AG04450 (cell line): ENCODE measurements around the gene VIPR1. TPM values are rescaled to one million over a fixed set of nuclear protein-coding genes. Genes with fewer than 3 reads are reported as not detected.

ENCODE experiments used
- CTCF ChIA-PET: fragments of 300-600, 350-600 bp; formaldehyde crosslinking; extraction: SDS; loops from one replicate; lab custom pipeline; 2022; ENCODE audit warnings: antibody characterized with exemption, inconsistent platforms; lab: Charles Lee
- POLR2A ChIA-PET: fragments of 350-600 bp; formaldehyde crosslinking; extraction: SDS; loops from one replicate; lab custom pipeline; 2021; ENCODE audit warnings: antibody characterized with exemption, inconsistent platforms; lab: Yijun Ruan, JAX
- DNase-seq: peaks from one replicate; pipeline ENCODE4 v3.0.0-alpha.2; 2011; ENCODE audit warnings: low read depth, low spot score
- H3K27ac ChIP-seq: one replicate; pipeline ENCODE4 v1.5.1; 2012; ENCODE audit warnings: low read depth, low read length, control low read depth
- H3K27me3 ChIP-seq: one replicate; pipeline ENCODE4 v1.6.0; 2012; ENCODE audit warnings: low read length; ENCODE audit not compliant: control insufficient read depth, insufficient read depth
- H3K4me3 ChIP-seq: 2 replicates; pipeline ENCODE4 v1.5.1; 2011; ENCODE audit warnings: mild to moderate bottlenecking, low read depth, low read length, control low read depth
- H3K9me3 ChIP-seq: 2 replicates; pipeline ENCODE4 v1.5.1; 2012; ENCODE audit warnings: low read length; ENCODE audit not compliant: control insufficient read depth, insufficient read depth
- polyA plus RNA-seq: library from polyadenylated mRNA; depleted of rRNA; stranded (reverse); fragments of >200 nt; gene quantifications from 2 replicates; pipeline ENCODE4 v1.2.3, GENCODE V29; 2011
- TF ChIP-seq, protein P1 (sequence below): IDR thresholded peaks from 2 replicates; pipeline ENCODE4 v1.5.1; 2011; ENCODE audit warnings: low read depth, low read length, control low read depth, inconsistent platforms

Gene VIPR1
- polyA plus RNA-seq, 1 experiment: not detected

DNA sequence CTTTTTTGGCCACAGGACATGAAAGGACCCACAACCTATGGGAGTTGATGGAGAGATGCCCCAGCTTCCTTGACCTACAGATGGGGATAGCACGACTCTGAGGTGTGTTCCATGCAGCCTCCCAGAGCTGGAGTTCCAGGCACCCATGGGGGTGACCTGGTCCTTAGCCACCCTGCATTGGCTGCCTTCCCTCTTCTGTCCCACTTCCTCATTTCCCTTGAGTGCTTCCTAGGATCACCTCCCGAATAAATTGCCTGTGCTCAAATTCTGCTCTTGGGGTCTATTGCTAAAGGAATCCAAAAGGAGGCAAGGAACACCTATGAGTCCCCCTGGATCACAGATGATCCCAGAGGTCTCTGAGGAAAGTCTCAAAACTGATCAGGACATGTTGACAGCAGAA, 24.7 kb upstream of the VIPR1 start:
- TF ChIP-seq, protein P1, sequence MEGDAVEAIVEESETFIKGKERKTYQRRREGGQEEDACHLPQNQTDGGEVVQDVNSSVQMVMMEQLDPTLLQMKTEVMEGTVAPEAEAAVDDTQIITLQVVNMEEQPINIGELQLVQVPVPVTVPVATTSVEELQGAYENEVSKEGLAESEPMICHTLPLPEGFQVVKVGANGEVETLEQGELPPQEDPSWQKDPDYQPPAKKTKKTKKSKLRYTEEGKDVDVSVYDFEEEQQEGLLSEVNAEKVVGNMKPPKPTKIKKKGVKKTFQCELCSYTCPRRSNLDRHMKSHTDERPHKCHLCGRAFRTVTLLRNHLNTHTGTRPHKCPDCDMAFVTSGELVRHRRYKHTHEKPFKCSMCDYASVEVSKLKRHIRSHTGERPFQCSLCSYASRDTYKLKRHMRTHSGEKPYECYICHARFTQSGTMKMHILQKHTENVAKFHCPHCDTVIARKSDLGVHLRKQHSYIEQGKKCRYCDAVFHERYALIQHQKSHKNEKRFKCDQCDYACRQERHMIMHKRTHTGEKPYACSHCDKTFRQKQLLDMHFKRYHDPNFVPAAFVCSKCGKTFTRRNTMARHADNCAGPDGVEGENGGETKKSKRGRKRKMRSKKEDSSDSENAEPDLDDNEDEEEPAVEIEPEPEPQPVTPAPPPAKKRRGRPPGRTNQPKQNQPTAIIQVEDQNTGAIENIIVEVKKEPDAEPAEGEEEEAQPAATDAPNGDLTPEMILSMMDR: no peak
- Histone ChIP-seq H3K27ac (no peak overlapping the region), H3K27me3 (no peaks in the 10 kb centered on the region), H3K9me3 (no peaks in the 10 kb centered on the region), H3K4me3 (no peak overlapping the region)
- POLR2A ChIA-PET: no interaction called here
- CTCF ChIA-PET: interaction anchor here (1.4 kb wide), 1 partner anchor 248 kb away, joined by 3 read pairs; no protein-coding TSS in a partner anchor
- DNase-seq: no peak

DNA sequence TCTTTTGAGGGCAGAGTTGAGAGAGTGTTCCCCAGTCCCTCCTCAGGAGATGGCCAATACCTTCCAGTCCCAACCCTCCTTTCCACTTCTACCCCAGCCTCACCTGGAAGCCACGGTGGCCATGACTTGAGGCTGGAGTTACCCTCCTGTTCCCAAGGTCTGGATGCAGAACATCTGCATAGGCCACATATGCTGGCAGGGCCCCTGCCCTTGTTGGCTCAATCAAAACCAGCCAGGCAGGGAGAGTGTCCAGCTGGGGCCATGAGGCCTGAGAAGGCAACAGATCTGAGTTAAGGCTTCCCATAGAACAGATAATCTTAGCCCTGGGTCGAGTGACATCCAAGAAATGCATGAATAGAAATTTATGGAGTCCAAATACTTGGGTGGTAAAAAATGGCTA, 23.6 kb upstream of the VIPR1 start:
- ChIA-PET POLR2A (no interaction called here), CTCF (no interaction called here)
- DNase-seq: no peak
- Histone ChIP-seq H3K9me3 (no peaks in the 10 kb centered on the region), H3K27me3 (no peaks in the 10 kb centered on the region), H3K27ac (no peak overlapping the region), H3K4me3 (no peak overlapping the region)
- TF ChIP-seq, protein P1: no peak

DNA sequence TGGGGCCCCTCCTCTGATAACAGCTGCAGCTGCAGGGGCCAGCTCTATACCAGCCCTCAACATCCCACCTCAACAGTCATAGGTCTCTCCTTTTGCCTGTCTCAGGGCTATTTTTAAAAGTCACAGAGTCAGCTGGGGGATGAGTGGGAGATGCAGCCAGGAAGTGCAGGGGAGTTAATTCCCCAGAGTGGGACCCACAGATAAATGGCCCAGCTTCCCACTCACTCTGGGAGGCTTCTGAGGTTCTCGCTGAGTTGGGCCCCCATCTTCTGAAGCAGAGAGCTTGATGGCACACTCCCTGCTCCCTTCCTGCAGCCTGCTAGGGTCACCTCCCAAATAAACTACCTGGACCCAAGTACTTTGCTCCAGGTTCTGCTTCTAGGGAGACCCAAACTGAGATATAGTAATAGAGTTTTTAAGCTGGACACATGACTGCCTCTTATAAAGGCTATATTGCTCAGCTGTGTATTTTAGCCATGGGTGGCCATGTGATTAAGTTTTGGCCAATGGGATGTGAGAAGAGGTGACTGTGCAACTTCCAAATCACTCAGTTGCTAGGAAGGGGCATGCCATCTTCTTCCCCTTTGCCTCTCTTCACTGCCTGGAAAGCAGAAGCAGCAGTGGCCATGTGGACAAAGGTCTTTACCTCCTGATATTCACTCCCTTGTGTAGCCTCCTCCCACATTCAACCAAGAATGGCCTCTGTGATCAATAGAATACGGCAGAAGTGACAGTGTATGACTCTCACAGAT, 15.5 kb upstream of the VIPR1 start:
- DNase-seq: no peak
- no peak overlapping the region for H3K27ac ChIP-seq
- no peak overlapping the region for H3K4me3 ChIP-seq
- POLR2A ChIA-PET: no interaction called here
- no peaks in the 10 kb centered on the region for H3K27me3 ChIP-seq
- TF ChIP-seq, protein P1: no peak
- CTCF ChIA-PET: no interaction called here
- no peaks in the 10 kb centered on the region for H3K9me3 ChIP-seq

DNA sequence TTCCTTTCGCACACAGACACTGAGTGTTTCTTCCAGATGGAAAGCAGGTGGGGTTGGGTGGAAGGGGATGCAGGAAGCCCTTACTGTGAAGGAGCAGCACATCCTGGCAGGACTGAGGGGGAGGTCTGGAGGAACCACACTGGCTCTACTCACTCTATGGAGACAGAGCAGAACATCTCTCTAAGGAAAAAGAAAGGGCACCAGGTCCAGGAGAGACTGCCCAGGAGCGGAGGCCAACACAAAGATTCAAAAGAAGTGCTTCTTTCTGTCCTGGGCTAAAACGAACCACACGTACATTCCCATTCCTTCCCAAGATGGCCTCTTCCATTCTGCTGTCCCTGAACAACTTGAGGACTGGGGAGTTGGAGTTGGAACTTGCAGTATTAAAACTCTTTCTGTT, 13.8 kb upstream of the VIPR1 start:
- CTCF ChIA-PET: no interaction called here
- no peaks in the 10 kb centered on the region for H3K27me3 ChIP-seq
- POLR2A ChIA-PET: no interaction called here
- TF ChIP-seq, protein P1: no peak
- H3K27ac ChIP-seq: no peak overlapping the region
- no peaks in the 10 kb centered on the region for H3K9me3 ChIP-seq
- DNase-seq: no peak
- no peak overlapping the region for H3K4me3 ChIP-seq

DNA sequence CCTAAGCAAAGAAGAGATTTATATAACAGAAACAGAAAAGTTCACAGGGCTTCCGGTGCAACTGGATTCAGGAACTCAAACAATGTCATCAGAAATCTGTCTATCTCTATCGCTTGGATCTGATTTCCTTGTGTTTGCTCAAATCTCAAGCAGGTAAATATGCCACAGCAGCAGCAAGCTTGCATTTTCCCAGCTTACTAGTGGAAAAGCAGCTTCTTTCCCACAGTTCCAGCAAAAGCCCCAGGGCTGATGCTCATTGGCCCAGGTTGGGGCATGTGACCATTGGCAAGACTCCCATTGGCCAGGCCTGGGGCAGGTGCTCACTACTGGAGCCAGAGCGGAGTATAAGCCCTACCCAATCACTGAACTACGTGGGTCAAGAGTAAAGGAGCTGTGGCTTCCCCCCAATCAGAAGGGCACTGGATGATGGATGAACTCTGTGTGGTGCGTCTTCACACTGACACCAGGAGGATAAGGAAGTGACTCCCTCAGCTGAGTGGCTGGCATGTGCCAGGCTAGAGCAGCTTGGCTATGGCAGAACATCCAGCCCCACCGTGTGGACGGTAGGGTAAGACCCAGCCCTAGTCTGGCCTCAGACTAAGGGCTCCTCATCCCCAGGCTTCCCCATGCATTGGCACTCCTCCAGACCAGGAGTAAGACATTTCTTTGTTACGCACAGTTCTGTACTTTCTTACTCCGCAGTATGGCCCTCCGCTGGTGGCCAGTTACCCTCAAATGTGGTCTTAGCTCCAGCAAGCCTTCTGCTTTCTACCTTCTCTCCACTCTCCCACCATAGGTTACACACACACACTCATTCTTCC, 13.1 kb upstream of the VIPR1 start:
- CTCF ChIA-PET: no interaction called here
- POLR2A ChIA-PET: no interaction called here
- H3K27ac ChIP-seq: no peak overlapping the region

More for the DNA sequence above, 13.1 kb upstream of the VIPR1 start:
- Histone ChIP-seq H3K27me3 (no peaks in the 10 kb centered on the region), H3K4me3 (no peak overlapping the region), H3K9me3 (no peaks in the 10 kb centered on the region)
- TF ChIP-seq, protein P1: no peak
- DNase-seq: no peak
